ENCODE measurements around the gene LRP8. TPM values are rescaled to one million over a fixed set of nuclear protein-coding genes. Genes with fewer than 3 reads are reported as not detected.

The LRP8 gene
- polyA plus RNA-seq (ENCODE audit: insufficient read length in 4 of 4): 1 to 10 TPM; 4.8 to 7.9 (median 6.8) TPM

DNA sequence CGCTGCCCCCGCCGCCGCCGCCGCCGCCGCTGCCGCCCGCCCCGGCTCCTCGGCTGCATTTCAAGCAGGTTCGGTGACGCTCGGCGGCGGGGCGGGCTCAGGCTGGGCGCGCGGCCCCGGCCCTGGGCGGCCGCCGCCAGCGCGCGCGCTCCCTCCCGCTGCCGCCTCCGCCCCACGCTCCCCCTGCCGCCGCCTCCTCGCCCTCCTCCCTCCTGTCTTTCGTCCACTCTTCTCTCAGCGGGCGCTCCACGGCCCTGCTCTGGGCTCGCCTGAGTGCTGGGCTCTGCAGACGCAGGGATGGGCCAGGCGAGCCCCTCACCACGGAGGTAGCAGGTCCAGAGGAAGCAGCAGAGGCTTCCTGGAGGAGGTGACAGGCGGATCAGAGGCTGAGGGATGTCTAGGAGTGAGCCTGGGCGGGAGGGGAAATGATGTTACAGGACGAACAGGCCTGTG is at the start of gene LRP8:
LRP8 (minus strand) TSS at position 62 of the 453 bp plus-strand sequence. CDS start 158 bp downstream, outside the sequence.
- no peak for DNase-seq (ENCODE audit: low read depth in 4 of 4, low spot score in 3 of 4)

DNA sequence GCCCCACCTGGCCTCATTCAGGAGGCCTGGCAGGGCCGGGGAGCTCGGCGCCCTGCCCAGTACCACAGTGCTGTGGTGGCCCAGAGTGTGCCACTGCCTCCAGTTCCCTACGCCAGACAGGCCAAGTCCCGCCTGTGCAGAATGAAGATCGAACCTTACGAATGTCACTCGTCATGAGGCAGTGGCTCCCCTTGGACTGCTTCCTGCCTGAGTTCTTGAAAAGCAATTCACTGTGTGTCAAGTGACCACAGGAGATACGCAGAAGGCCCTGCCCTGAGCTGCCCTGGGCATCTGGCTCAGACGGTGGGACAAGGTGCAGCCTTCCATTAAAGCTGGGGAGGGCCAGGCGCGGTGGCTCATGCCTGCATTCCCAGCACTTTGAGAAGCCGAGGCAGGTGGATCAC is 49.6 kb upstream of the LRP8 start:
- DNase-seq (ENCODE audit: low read depth in 4 of 4, low spot score in 3 of 4): no peak

DNA sequence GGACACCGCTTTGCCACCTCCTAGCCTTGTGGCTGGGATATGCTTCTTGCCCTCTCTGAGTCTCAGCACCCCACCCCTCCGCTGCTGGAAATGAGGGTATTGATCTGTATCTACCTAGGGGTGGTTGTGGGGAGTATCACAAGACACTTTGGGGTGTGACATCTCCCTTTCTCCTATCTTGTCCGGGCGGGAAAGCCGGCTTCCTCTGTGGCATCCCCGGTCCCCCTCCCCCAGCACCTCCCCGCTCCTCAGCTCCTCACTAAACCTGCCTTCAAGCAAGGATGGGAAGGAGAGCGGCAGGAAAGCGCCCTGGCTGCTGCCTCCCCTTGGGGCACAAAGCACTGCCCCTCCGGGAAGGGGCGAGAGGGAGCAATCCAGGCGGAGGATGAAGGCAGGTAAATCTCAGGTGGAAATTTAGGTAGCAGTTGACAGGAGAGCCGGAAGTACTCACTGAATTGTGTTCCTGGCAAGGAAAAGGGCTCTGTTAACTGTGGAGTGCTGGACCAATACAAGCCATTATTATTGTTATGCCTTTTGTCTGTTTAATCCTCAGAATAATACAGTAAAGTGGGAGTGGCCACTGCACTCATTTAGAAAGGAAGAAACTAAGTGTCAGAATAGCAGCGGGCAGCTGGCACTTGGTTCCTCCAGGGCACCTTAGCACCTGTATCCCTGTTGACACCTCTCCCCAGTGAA is 49.0 kb upstream of the LRP8 start:
- no peak for DNase-seq (ENCODE audit: low read depth in 4 of 4, low spot score in 3 of 4)

DNA sequence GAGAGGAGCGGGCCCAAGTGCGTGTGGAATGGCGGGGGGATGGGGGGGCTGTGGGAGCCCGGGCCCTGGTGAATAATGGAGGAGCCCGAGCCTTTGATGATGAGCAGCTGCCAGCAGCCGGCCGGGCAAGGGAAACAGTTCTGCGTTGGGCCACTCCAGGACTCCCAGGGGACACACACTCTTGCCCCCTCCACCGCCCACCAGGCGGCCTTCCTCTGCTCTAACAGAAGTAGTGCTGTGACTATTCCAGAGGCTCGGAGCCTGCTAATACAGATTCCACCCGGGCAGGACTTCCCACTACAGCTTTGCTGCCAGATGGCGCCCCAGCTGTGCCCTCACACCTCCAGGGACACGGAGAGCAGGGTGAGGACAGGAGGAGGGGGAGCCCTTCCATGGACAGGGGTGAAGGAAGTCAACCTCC is 48.2 kb upstream of the LRP8 start:
- no peak for DNase-seq (ENCODE audit: low read depth in 4 of 4, low spot score in 3 of 4)

DNA sequence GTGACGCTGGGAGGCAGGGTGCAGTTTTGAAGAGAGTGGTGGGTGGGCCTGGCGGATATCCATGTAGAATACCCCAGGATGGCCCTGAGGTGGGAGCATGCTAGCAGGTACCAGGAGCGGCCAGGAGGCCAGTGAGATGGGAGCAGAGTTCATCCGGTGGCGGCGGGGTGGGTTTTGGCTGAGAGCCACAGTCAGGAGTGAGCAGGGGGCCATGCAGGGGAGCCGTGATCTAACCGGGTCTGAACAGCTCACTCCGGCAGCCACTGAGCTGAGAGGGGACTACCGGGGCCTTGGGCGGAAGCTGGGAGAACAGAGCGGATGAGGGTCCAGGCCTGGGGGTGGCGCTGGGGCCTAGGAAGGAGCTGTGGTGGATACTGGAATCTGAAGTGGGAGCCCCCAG is 47.6 kb upstream of the LRP8 start:
- DNase-seq (ENCODE audit: low read depth in 4 of 4, low spot score in 3 of 4): peak in 1 of 4 donors; percentile 10

DNA sequence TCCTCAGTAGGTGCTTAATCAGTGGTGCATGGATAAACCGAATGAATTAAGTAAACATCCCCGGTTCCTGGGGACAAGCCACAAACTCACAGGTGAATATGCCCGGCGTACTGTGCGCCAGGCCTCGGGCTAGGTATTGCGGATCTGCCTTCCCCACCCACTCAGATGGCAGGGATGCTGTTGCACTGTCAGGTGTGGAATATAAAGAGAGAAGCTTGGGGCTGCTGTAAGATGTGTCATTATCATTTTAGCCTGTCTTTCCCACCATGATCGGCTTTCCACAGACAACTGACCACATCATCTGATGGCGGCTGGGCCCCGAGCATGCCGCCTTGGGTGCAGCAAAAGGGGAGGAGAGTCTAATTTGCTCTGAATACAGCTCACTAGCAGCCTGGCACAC is 45.4 kb upstream of the LRP8 start:
- no peak for DNase-seq (ENCODE audit: low read depth in 4 of 4, low spot score in 3 of 4)

DNA sequence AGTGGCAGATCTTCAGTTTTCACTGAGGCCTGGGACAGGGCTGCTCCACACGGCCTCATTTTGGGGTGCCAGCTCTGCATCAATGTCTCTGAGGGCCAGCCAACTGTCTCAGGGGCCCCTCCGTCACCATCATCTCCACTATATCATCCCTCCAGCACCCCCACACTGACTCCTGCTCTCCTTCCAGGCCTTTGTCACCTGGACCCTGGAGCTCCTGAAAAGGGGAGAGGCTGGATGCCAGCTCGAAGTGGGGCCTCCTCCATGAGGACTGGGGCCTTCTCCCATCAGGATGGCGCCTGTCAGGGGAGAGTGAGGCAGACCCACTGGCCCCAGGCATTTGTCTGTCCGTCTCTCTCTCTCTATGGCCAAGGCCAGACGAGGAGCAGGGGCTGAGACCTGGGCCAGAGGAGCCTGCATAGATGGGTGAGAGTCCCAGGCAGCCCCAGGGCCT is 44.7 kb upstream of the LRP8 start:
- no peak for DNase-seq (ENCODE audit: low read depth in 4 of 4, low spot score in 3 of 4)

DNA sequence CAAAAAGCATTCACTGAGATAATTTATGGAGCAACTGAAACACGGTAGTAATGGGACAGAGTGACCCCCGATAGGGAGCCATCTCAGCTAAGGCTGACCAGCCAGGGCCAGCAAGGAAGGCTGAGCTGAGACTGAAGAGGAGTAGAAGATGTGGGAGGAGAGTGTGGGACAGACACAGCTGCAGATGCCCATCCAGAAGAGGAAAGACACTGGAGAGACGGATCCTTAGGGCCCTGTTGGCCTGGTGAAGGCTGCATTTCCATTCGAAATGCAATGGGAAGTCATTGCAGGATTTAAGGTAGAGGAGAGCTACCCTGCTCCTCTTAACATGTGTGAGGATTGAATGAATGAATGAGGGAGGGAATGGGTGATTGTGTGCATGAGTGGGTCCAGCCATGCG is 44.0 kb upstream of the LRP8 start:
- no peak for DNase-seq (ENCODE audit: low read depth in 4 of 4, low spot score in 3 of 4)

DNA sequence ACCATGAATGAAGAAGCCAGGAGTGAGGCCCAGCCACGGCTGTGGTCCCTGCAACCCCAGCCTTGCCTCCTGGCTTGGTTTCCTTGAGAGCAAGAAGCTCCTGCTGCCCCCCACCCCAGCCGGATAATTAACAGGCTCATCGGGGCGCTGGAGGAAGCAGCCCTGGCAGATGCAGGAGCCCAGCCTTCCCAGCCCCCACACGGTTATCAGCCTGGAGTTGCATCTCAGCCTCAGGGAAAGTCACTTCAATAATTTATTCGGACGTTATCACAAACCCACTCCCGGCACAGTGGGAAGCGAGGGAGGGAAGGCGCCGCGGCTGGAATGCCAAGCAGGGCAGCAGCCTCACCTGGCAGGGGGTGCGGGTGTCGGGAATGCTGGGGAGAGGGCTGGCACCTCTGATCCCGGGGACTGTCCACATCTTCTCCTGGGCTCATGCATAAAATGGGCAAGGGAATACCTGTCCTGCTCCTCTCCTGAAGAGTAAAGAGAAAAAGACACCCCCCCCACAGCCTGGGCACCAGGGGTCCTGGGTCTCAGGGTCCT is 43.3 kb upstream of the LRP8 start:
- no peak for DNase-seq (ENCODE audit: low read depth in 4 of 4, low spot score in 3 of 4)

DNA sequence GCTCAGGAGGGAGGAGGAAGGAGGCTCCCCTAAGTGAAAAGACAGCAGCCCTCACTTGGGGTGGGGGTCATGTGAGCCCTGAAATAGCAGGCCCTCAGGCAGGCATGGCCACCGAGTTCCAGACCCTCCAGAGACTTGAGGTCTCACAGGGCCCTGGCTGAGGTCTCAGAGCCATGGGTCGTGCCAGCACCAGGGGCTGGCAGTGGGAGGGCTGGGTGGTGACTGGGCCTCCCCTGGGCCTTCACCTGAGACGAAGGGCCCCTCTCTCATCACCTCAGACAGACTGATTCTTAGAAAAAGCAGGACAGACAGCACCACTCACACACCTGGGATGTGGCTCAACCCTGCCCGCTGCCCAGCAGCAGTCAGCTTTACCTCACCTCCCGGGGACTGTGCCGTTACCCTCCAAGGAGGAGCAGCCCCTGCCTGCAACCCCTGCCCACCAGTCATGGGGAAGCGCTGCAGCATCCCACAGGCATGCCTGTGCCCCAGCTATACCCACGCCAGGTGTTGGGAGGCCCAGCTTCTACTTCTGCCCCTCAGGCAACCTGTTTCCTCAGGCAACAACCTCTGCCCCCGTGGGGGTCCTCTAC is 42.6 kb upstream of the LRP8 start:
- no peak for DNase-seq (ENCODE audit: low read depth in 4 of 4, low spot score in 3 of 4)

DNA sequence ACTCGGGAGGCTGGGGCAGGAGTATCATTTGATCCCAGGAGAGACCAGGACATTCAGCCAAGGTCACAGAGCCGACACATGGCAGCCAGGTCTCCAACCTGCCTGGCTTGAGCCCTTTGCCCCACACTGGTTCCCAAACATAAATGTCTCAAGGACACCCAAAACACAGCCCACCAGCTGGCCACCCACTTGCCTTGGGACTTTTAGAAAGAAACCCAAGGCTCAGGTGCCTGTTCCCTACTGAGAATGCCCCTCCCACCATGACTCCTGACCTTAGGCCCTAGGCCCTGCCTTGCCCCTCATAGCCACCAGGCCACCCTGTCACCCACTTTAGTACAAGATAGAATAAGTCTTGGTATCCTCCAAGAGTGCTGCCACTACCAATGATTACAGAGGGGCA is 41.9 kb upstream of the LRP8 start:
- no peak for DNase-seq (ENCODE audit: low read depth in 4 of 4, low spot score in 3 of 4)

DNA sequence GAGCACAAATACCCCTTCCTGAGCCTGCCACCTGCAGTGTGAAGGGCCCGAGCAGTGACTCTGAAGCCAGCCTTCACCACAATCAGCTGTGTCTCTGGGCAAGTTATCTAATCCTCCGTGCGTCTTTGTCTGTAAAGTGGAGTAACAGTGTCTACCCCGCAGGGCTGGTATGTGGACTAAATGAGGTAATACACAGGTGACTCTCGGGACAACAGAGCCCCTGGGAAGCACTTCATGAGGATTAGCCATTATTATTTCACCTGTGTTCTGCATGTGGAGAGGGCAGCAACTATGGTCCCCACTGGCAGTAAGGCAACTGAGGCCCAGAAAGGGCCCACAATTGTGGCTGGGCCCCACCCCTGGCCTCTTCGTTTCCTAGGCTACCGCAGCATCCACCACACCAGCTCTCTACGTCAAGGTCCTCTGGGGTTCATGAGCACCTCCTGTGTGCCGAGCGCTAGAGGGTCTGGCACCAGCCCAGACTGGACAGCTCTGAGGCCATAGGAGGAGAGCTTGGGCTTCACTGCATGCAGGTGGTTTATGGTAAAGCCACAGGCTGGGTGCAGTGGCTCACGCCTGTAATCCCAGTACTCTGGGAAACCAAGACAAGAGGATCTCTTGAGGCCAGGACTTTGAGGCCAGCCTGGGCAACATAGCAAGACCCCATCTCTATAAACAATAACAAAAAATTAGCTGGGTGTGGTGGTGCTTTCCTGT is 41.3 kb upstream of the LRP8 start:
- no peak for DNase-seq (ENCODE audit: low read depth in 4 of 4, low spot score in 3 of 4)

DNA sequence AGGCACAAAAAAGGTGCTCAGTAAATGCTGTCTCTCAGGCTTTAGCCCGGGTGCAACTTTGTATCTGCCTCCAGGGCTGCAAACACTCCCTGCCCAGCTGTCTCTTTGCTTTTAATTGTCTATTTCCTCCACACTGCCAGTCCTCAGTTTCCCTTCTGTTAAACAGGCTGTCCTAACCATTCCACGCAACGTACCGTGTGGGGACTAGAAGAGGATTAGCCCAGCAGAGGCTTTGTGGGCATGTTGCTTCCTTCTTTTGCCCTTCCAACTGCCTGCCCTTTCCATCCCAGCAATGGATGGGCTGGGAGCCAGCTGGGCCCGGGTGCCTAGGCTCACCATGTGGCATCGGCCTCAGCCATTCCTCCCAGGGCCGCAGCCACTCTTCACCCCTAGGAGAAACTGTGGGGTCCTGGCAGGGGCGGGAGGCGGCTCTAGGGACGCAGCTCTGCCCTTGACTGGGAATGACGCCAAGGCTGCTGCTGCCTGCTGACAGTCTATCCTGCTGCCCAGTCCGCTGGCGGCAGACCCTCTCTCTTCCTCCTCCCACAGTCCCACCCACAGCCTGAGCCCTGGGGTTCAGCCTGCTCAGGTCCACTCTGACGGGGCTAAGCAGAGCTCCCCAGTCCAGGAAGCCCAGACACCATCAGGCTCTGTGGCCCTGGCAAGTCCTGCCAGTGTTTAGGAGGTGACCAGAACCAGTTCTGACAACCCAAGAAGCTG is 40.6 kb upstream of the LRP8 start:
- DNase-seq (ENCODE audit: low read depth in 4 of 4, low spot score in 3 of 4): no peak

DNA sequence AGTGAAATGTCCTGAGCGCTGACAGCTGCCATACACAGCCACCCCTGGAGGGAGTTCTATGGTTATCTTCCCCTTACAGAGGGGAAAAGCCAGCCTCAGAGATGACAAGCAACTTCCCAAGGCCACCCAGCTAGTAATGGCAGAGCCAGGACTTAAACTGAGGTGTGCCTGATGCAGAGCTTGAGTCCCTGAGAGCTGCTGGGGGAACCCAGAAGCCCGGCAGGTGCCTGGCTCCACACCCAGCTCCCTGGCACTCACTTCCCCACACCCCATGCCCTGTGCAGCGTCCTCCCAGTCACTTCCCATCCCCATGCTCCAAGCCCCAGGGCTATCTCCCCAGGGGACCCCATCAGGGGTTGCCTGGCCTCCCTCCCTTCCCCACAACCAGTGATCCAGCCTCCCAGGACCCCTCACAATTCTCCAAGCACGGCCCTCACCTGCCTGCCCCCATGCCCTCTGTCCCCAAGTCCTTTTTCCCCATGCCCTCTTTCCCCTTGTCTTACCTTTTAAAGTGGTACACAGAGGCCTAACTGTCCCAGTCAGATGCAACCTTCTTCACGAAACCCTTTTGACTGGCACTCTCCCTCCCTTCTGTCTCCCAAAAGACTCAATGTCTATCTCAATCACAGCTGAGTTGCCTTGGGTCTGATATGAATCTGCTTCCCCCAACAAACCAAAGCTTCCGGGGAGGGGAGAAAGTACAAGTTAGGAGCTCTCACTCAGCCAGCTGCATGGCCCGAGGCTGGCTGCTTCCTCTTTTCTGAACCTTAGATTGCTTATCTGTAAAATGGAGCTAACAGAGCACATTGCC is 39.8 kb upstream of the LRP8 start:
- DNase-seq (ENCODE audit: low read depth in 4 of 4, low spot score in 3 of 4): no peak

DNA sequence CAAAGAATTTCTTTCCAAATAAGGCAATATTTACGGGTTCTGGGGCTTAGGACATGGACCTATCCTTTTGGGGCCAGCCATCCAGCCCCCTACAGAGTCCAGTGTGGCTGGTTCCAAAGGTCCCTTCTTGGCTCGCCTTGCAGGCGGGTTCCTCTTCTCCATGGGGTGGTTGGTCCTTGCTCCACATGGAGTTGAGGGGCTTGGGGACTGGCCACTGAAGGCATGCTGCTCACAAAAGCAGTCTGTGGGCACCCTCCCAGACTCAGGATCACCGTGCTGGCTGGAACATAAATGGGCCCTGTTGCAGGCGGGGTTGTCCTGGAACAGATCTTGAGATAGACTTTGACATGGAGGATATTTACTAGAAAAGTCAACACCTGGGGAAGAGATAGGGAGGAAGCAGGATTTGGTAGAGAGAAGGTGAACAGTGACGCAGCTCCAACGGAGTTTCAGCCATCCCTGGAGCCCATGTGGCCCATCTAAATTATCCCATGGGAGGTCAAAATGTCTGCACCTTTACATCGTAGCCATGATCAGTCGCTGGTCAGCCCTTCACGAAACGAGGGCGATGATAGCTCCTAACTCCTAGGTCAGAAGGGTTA is 39.1 kb upstream of the LRP8 start:
- no peak for DNase-seq (ENCODE audit: low read depth in 4 of 4, low spot score in 3 of 4)

DNA sequence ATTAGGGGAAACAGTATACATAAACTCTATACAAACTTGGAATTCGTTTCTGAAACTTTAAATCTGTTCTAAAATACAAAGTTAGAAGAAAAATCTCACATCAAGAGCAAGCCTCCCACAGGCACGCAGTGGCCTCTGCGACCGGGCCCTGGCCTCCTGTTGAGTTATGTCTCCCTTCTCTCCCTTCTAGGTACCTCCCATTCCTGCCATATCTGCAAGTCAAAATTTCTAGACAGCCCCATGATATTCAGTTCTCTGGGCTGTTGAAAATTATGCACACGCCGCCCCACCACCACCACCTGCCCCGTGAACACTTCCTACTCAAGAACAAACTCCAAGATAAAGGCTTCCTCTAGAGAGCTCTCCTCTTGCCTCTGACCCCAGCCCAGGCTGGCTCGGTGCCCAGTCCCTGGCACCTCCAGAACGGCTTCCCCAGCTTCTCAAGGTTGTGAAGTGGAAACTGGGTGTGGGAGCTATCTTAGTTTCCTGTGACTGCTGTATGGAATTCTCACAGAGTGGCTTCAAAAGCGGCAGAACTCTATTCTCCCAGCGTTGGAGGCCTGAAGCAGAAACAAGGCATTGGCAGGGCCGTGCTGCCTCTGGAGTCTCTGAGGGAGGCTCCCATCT is 37.7 kb upstream of the LRP8 start:
- DNase-seq (ENCODE audit: low read depth in 4 of 4, low spot score in 3 of 4): no peak

DNA sequence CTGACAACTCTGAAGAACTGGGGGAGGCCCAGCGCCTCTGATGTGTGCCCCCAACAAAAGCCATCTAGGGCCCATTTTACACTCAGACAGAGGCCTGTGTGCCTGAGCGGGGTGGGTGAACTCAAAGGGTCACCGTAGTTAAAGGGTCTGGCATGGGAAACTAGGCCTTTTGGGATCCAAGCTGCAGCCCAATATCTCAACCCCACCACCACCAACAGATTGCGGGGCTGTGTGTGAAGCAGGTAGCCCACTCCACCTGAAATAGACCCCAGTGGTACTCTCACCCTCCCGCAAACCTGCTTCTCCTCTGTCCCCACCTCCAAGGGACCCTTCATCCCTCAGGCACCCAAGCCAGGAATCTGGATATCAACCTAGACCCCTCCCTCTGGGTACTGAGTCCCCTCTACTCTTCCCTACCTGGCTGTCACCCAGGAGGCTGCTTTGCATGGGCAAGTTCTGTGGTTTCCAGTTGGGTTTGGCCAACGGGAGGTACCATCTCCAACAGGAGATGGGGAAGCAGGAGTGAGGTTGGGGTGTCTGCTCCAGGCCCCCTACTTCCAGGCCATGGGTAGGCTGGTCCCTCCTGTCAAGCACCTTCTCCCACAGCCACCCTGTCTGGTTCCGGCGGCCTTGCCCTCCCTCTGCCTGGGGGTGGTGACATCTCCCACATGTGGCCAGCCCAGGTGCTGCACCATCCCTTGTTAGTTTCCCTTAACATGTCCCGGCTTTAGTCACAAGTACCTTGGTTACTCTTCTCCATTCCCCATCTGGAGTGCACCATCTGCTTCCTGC is 35.2 kb upstream of the LRP8 start:
- DNase-seq (ENCODE audit: low read depth in 4 of 4, low spot score in 3 of 4): no peak

DNA sequence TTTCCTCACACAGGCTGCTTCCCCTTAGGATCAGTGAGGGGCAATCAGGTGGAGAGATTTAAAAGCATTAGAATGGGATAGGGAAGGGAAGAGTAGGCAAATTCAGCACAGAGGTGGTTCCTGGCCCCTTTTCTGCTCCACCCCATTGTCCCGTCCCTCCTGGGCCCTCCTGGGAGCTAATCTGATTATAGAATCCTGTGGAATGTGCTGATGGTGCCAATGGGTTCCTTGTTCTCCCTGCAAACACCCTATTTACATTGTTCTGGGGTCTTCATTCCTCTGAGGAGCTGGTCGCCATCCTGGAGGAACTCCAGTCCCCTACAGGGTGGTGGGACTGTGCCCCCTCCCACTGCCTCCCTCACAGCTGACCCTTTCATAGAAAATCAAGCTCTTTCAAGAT is 34.4 kb upstream of the LRP8 start:
- no peak for DNase-seq (ENCODE audit: low read depth in 4 of 4, low spot score in 3 of 4)

Measured in left renal pelvis (tissue), 4 donors.